ENCODE data around the gene MAK.
"Not testable (repeated sequence)": the region's sequence is repeated elsewhere in the genome, so short reads cannot be mapped to it uniquely, and the experiment has no call there.

Gene MAK

GRCh38 chr6:10837995-10838793, at the start of gene MAK:
TSS of gene MAK (minus strand) at chr6:10838539. CDS start at chr6:10830648, 7,891 bp downstream.
- DNase-seq: peak; percentile 98

GRCh38 chr6:10886691-10887502, 48.6 kb upstream of the MAK start, which contains the start of gene SYCP2L:
TSS of gene SYCP2L (plus strand) at chr6:10887052. CDS start at chr6:10887127, 75 bp downstream.
- peak; percentile 87 for DNase-seq

GRCh38 chr6:10886365-10886690, 48.0 kb upstream of the MAK start:
- not testable (repeated sequence) for DNase-seq

GRCh38 chr6:10884245-10884972, 46.1 kb upstream of the MAK start:
- no peak for DNase-seq

- DNase-seq: no peak
These were observed 45.2 kb upstream of the MAK start for GRCh38 chr6:10883312-10884244.

GRCh38 chr6:10882657-10883171, 44.4 kb upstream of the MAK start:
- no peak for DNase-seq

- not testable (repeated sequence) for DNase-seq
These were observed 43.9 kb upstream of the MAK start for GRCh38 chr6:10882253-10882630.

- no peak for DNase-seq
These were observed 42.0 kb upstream of the MAK start for GRCh38 chr6:10880366-10880765.

GRCh38 chr6:10877871-10878270, 39.5 kb upstream of the MAK start:
- no peak for DNase-seq

GRCh38 chr6:10877012-10877411, 38.7 kb upstream of the MAK start:
- DNase-seq: no peak

- DNase-seq: no peak
These were observed 36.7 kb upstream of the MAK start for GRCh38 chr6:10875026-10875425.

GRCh38 chr6:10874207-10874606, 35.9 kb upstream of the MAK start:
- DNase-seq: no peak

- DNase-seq: no peak
These were observed 35.0 kb upstream of the MAK start for GRCh38 chr6:10873374-10873773.

- no peak for DNase-seq
These were observed 29.6 kb upstream of the MAK start for GRCh38 chr6:10867952-10868351.

- not testable (repeated sequence) for DNase-seq
These were observed 28.4 kb upstream of the MAK start for GRCh38 chr6:10866709-10867108.

- not testable (repeated sequence) for DNase-seq
These were observed 24.7 kb upstream of the MAK start for GRCh38 chr6:10863031-10863430.

GRCh38 chr6:10862361-10862760, 24.0 kb upstream of the MAK start:
- no peak for DNase-seq

GRCh38 chr6:10861086-10861485, 22.7 kb upstream of the MAK start:
- no peak for DNase-seq

GRCh38 chr6:10857259-10857658, 18.9 kb upstream of the MAK start:
- DNase-seq: no peak

GRCh38 chr6:10854922-10855632, 16.7 kb upstream of the MAK start:
- no peak for DNase-seq

- DNase-seq: not testable (repeated sequence)
These were observed 15.5 kb upstream of the MAK start for GRCh38 chr6:10853849-10854300.
